Suppressor macrophage (primary cell): Measurements from ENCODE around the gene LIPG.
A peak's percentile ranks its signal among the peaks of the same experiment; 100 is the strongest.

ENCODE experiments used
- DNase-seq, 4 experiments: peaks; one replicate each; pipeline ENCODE4 v3.0.0-alpha.2; 2020 to 2022

LIPG gene

GRCh38 chr18:49639643-49640391 is 78.0 kb downstream of the LIPG start:
- no peak for DNase-seq

GRCh38 chr18:49640741-49641140 is 78.9 kb downstream of the LIPG start:
- DNase-seq: no peak

- DNase-seq: no peak
Measured at GRCh38 chr18:49645196-49645595, 83.3 kb downstream of the LIPG start.

GRCh38 chr18:49645841-49646351 is 84.0 kb downstream of the LIPG start:
- peak in 1 of 4 experiments; percentile 12 for DNase-seq

- no peak for DNase-seq
Measured at GRCh38 chr18:49646873-49647272, 85.0 kb downstream of the LIPG start.

GRCh38 chr18:49647496-49648168 is 85.8 kb downstream of the LIPG start:
- no peak for DNase-seq

GRCh38 chr18:49648326-49648725 is 86.5 kb downstream of the LIPG start:
- no peak for DNase-seq
